ENCODE measurements around the gene ACAA2. TPM values are rescaled to one million over a fixed set of nuclear protein-coding genes. Genes with fewer than 3 reads are reported as not detected.

ACAA2 gene
- total RNA-seq, 1 experiment from 2014 or later: 136 TPM

- TF ChIP-seq E2F4 (CRISPR knock-in tag; IDR thresholded peaks at IDR 0.05; ENCODE audit: borderline replicate concordance, low read depth) (no peak), ZNF281 (CRISPR knock-in tag; IDR thresholded peaks at IDR 0.05) (no peak), IRF2 (CRISPR knock-in tag; IDR thresholded peaks at IDR 0.05; ENCODE audit: borderline replicate concordance, low read depth) (no peak)
Observed at GRCh38 chr18:49744376-49745008, 68.8 kb downstream of the ACAA2 start (continued).

- Mint-ChIP-seq H3K27ac (no peak overlapping the region), H3K4me1 (peaks cover 24% of the 10 kb centered on the region), H3K4me3 (no peak overlapping the region), H3K36me3 (no peaks in the 10 kb centered on the region), H3K27me3 (ENCODE audit: low read depth) (no peaks in the 10 kb centered on the region; the same call in 1 of the 2 replicates), H3K9me3 (peaks cover 9% of the 10 kb centered on the region)
- ATAC-seq (no peak), DNase-seq (ENCODE audit: low spot score) (no peak)
- CTCF ChIA-PET: no interaction called here
- POLR2A ChIA-PET: no interaction called here
- TF ChIP-seq IRF1 (CRISPR knock-in tag; IDR thresholded peaks at IDR 0.05) (no peak), ZNF423 (CRISPR knock-in tag; IDR thresholded peaks at IDR 0.05) (no peak), PRRX2 (CRISPR knock-in tag; IDR thresholded peaks at IDR 0.05) (no peak)
Observed at GRCh38 chr18:49743117-49743567, 70.2 kb downstream of the ACAA2 start.

- peaks cover 18% of the 10 kb centered on the region for H3K4me1 Mint-ChIP-seq
- ATAC-seq: no peak
- no peaks in the 10 kb centered on the region; the same call in 1 of the 2 replicates for H3K27me3 Mint-ChIP-seq (ENCODE audit: low read depth)
- CTCF ChIA-PET: no interaction called here
- no peak for DNase-seq (ENCODE audit: low spot score)
- H3K36me3 Mint-ChIP-seq: no peaks in the 10 kb centered on the region
- peaks cover 9% of the 10 kb centered on the region for H3K9me3 Mint-ChIP-seq
- H3K27ac Mint-ChIP-seq: no peak overlapping the region
- POLR2A ChIA-PET: no interaction called here
- H3K4me3 Mint-ChIP-seq: no peak overlapping the region
- no peak for TF ChIP-seq TEAD4 (CRISPR knock-in tag; IDR thresholded peaks at IDR 0.05)
- no peak for TF ChIP-seq ATF2 (CRISPR knock-in tag; IDR thresholded peaks at IDR 0.05; ENCODE audit: borderline replicate concordance, low read depth)
- TF ChIP-seq NR3C1 (CRISPR knock-in tag; conservative IDR thresholded peaks at IDR 0.05; ENCODE audit: low read depth): no peak
- no peak for TF ChIP-seq ESRRA (CRISPR knock-in tag; IDR thresholded peaks at IDR 0.05; ENCODE audit: borderline replicate concordance)
- TF ChIP-seq SP1 (CRISPR knock-in tag; conservative IDR thresholded peaks at IDR 0.05): no peak
- TF ChIP-seq TP53 (CRISPR knock-in tag; IDR thresholded peaks at IDR 0.05): no peak
- TF ChIP-seq AR (CRISPR knock-in tag; IDR thresholded peaks at IDR 0.05): no peak
- no peak for TF ChIP-seq MAX (CRISPR knock-in tag; IDR thresholded peaks at IDR 0.05)
- TF ChIP-seq PRDM15 (CRISPR knock-in tag; IDR thresholded peaks at IDR 0.05): no peak
- TF ChIP-seq RELA (CRISPR knock-in tag; IDR thresholded peaks at IDR 0.05; ENCODE audit: borderline replicate concordance): no peak
- no peak for TF ChIP-seq KAT7 (CRISPR knock-in tag; IDR thresholded peaks at IDR 0.05; ENCODE audit: borderline replicate concordance)
Observed at GRCh38 chr18:49742316-49743116, 70.8 kb downstream of the ACAA2 start.

Data from WTC11 (cell line).